K562 (cell line): ENCODE data around the gene FAM83D. TPM values are rescaled to one million over a fixed set of nuclear protein-coding genes. Genes with fewer than 3 reads are reported as not detected.
A peak's percentile ranks its signal among the peaks of the same experiment; 100 is the strongest.

Source experiments
- ATF1 ChIP-seq, 2 experiments: fragments of 450-650 bp in 1 of 2; IDR thresholded peaks; 2 replicates each; pipeline ENCODE4 v1.6.1; 2016; ENCODE audit warnings: missing compliant biosample characterization in 1 of 2, missing genetic modification characterization in 1 of 2
- E2F4 ChIP-seq: sonication (generic); formaldehyde crosslinking; IDR thresholded peaks from 2 replicates; pipeline ENCODE4 v1.8.0; 2022; ENCODE audit warnings: mild to moderate bottlenecking, low read depth, missing genetic modification reagents
- ETS1 ChIP-seq: conservative IDR thresholded peaks from 2 replicates; pipeline ENCODE4 v1.6.1; 2011; ENCODE audit warnings: low read depth, mild to moderate bottlenecking, low read length; ENCODE audit not compliant: control insufficient read depth
- FOXM1 ChIP-seq, 2 experiments: fragments of 450-650 bp in 1 of 2; sonication (generic) in 1 of 2; formaldehyde crosslinking in 1 of 2; IDR thresholded peaks; 2 replicates each; pipeline versions ENCODE4 v1.6.1 to v1.9.0; 2017 to 2022; ENCODE audit warnings: low read depth in 2 of 2, mild to moderate bottlenecking in 2 of 2, missing genetic modification reagents in 1 of 2, moderate library complexity in 1 of 2
- GATAD2A ChIP-seq: fragments of 450-650 bp; IDR thresholded peaks from 2 replicates; pipeline ENCODE4 v1.6.1; 2017
- IFI16 ChIP-seq: fragments of 250-450 bp; sonication (Bioruptor Pico); IDR thresholded peaks from 2 replicates; pipeline ENCODE4 v2.1.2; 2022; ENCODE audit warnings: mild to moderate bottlenecking, inconsistent platforms
- JUND ChIP-seq, 2 experiments: IDR thresholded peaks; 2 replicates in 1 of 2; 3 replicates in 1 of 2; pipeline ENCODE4 v1.6.1; 2011; ENCODE audit warnings: borderline replicate concordance in 2 of 2, low read depth in 2 of 2, low read length in 2 of 2, improper control_type of control experiment in 1 of 2, missing biosample characterization in 1 of 2, missing genetic modification characterization in 1 of 2, missing genetic modification reagents in 1 of 2
- MEF2D ChIP-seq: conservative IDR thresholded peaks from 2 replicates; pipeline ENCODE4 v1.6.1; 2016; ENCODE audit warnings: low read depth, missing genetic modification characterization, missing compliant biosample characterization
- MXI1 ChIP-seq: IDR thresholded peaks from 2 replicates; pipeline ENCODE4 v1.6.1; 2011; ENCODE audit warnings: low read depth, mild to moderate bottlenecking, improper control_type of control experiment, low read length
- MYC ChIP-seq, 2 experiments: fragments of 250-450 bp in 1 of 2; sonication (Bioruptor Pico) in 1 of 2; IDR thresholded peaks; 2 replicates each; pipeline versions ENCODE4 v1.5.1 to v1.6.1; 2012 to 2021; ENCODE audit warnings: low read depth in 2 of 2, borderline replicate concordance in 1 of 2, improper control_type of control experiment in 1 of 2, low read length in 1 of 2, mild to moderate bottlenecking in 1 of 2, moderate library complexity in 1 of 2
- NCOA1 ChIP-seq: fragments of 450-650 bp; IDR thresholded peaks from 2 replicates; pipeline ENCODE4 v1.6.1; 2016; ENCODE audit warnings: low read depth
- NCOA6 ChIP-seq: fragments of 450-650 bp; IDR thresholded peaks from 2 replicates; pipeline ENCODE4 v1.6.1; 2017; ENCODE audit warnings: mild to moderate bottlenecking
- NR2F6 ChIP-seq: fragments of 450-650 bp; formaldehyde crosslinking; IDR thresholded peaks from 2 replicates; pipeline ENCODE4 v1.4.0; 2020; ENCODE audit warnings: mild to moderate bottlenecking
- RB1 ChIP-seq: fragments of 450-650 bp; IDR thresholded peaks from 2 replicates; pipeline ENCODE4 v1.6.1; 2017; ENCODE audit warnings: low read depth, mild to moderate bottlenecking
- ZNF785 ChIP-seq: fragments of 250-450 bp; sonication (Bioruptor Pico); IDR thresholded peaks from 2 replicates; pipeline ENCODE4 v1.4.0; 2020; ENCODE audit warnings: mild to moderate bottlenecking
- polyA plus RNA-seq, 8 experiments: library from polyadenylated mRNA; depleted of rRNA in 4 of 8; stranded (reverse) in 5 of 8; unstranded in 3 of 8; fragments of >200 nt; fragmentation: Nextera tagmentation in 2 of 8; fragmentation: Illumina TruSeq in 1 of 8; extraction: Ambion mirVana in 2 of 8; extraction: Trizol in 1 of 8; gene quantifications; 2 replicates each; pipeline versions ENCODE4 v1.2.1 to v1.2.3, GENCODE V29; 2011 to 2014; ENCODE audit warnings: inconsistent platforms in 1 of 8, missing spikeins in 1 of 8
- total RNA-seq, 7 experiments: library from RNA; depleted of rRNA in 6 of 7; stranded (reverse); fragments of >200 nt in 6 of 7; fragmentation: Illumina TruSeq in 2 of 7; extraction: Trizol in 2 of 7; gene quantifications; 2 replicates each; pipeline versions ENCODE4 v1.2.1 to v1.2.3, GENCODE V29; 2011 to 2021; ENCODE audit warnings: low replicate concordance in 1 of 7
- TF ChIP-seq, protein P1 (sequence below): fragments of 450-650 bp; IDR thresholded peaks from 2 replicates; pipeline ENCODE4 v1.6.1; 2016; ENCODE audit warnings: mild to moderate bottlenecking
- TF ChIP-seq, protein P2 (sequence below): sonication (generic); formaldehyde crosslinking; IDR thresholded peaks from 2 replicates; pipeline ENCODE4 v1.8.1; 2023; ENCODE audit warnings: mild to moderate bottlenecking, missing genetic modification reagents

FAM83D gene
- total and polyA plus RNA-seq, 9 of the 15 experiments (the other 6 are each of a cell fraction or from before 2014, with no cell fraction given), result 8.2 to 66.1 (median 43.5) TPM

GRCh38 chr20:38926142-38926933 is at the start of gene FAM83D (continued):
- TF ChIP-seq E2F4 (CRISPR knock-in tag) (peak; percentile 93; the same call in 1 of the 2 replicates), MYC (IDR thresholded peaks at IDR 0.05; ENCODE audit: low read depth, low read length) (peak; percentile 53; the same call in 1 of the 2 replicates), MYC (CRISPR knock-in tag; IDR thresholded peaks at IDR 0.05; ENCODE audit: borderline replicate concordance, low read depth) (no peak), NR2F6 (CRISPR knock-in tag) (0 out of 2 replicates have a peak, but pooled peaks have one; percentile 14), JUND (IDR thresholded peaks at IDR 0.05; ENCODE audit: borderline replicate concordance, low read depth, low read length) (0 out of 2 replicates have a peak, but pooled peaks have one; percentile 11), JUND (tag; IDR thresholded peaks at IDR 0.05; ENCODE audit: borderline replicate concordance, low read depth, low read length) (no peak; the same call in 2 of the 3 replicates), ATF1 (CRISPR knock-in tag; IDR thresholded peaks at IDR 0.05) (no peak), ATF1 (tag; IDR thresholded peaks at IDR 0.05) (peak; percentile 60), ZNF785 (CRISPR knock-in tag) (no peak), RB1 (peak; percentile 85), NCOA1 (no peak), ETS1 (peak; percentile 81), NCOA6 (peak; percentile 86), FOXM1 (IDR thresholded peaks at IDR 0.05; ENCODE audit: low read depth) (peak; percentile 100), FOXM1 (CRISPR knock-in tag; IDR thresholded peaks at IDR 0.05; ENCODE audit: low read depth) (peak; percentile 100), MEF2D (no peak), MXI1 (peak; percentile 75), IFI16 (CRISPR knock-in tag) (no peak), GATAD2A (no peak)
- TF ChIP-seq, protein P1, sequence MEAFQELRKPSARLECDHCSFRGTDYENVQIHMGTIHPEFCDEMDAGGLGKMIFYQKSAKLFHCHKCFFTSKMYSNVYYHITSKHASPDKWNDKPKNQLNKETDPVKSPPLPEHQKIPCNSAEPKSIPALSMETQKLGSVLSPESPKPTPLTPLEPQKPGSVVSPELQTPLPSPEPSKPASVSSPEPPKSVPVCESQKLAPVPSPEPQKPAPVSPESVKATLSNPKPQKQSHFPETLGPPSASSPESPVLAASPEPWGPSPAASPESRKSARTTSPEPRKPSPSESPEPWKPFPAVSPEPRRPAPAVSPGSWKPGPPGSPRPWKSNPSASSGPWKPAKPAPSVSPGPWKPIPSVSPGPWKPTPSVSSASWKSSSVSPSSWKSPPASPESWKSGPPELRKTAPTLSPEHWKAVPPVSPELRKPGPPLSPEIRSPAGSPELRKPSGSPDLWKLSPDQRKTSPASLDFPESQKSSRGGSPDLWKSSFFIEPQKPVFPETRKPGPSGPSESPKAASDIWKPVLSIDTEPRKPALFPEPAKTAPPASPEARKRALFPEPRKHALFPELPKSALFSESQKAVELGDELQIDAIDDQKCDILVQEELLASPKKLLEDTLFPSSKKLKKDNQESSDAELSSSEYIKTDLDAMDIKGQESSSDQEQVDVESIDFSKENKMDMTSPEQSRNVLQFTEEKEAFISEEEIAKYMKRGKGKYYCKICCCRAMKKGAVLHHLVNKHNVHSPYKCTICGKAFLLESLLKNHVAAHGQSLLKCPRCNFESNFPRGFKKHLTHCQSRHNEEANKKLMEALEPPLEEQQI, result peak; percentile 70
- TF ChIP-seq, protein P2, sequence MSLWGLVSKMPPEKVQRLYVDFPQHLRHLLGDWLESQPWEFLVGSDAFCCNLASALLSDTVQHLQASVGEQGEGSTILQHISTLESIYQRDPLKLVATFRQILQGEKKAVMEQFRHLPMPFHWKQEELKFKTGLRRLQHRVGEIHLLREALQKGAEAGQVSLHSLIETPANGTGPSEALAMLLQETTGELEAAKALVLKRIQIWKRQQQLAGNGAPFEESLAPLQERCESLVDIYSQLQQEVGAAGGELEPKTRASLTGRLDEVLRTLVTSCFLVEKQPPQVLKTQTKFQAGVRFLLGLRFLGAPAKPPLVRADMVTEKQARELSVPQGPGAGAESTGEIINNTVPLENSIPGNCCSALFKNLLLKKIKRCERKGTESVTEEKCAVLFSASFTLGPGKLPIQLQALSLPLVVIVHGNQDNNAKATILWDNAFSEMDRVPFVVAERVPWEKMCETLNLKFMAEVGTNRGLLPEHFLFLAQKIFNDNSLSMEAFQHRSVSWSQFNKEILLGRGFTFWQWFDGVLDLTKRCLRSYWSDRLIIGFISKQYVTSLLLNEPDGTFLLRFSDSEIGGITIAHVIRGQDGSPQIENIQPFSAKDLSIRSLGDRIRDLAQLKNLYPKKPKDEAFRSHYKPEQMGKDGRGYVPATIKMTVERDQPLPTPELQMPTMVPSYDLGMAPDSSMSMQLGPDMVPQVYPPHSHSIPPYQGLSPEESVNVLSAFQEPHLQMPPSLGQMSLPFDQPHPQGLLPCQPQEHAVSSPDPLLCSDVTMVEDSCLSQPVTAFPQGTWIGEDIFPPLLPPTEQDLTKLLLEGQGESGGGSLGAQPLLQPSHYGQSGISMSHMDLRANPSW (CRISPR knock-in tag), result peak; percentile 31; the same call in 1 of the 2 replicates
